ENCODE results near the gene USB1. TPM values are rescaled to one million over a fixed set of nuclear protein-coding genes. Genes with fewer than 3 reads are reported as not detected.

The USB1 gene
- total RNA-seq, 3 donors from 2014 or later: 14.5 to 37.0 (median 26.4) TPM

DNA sequence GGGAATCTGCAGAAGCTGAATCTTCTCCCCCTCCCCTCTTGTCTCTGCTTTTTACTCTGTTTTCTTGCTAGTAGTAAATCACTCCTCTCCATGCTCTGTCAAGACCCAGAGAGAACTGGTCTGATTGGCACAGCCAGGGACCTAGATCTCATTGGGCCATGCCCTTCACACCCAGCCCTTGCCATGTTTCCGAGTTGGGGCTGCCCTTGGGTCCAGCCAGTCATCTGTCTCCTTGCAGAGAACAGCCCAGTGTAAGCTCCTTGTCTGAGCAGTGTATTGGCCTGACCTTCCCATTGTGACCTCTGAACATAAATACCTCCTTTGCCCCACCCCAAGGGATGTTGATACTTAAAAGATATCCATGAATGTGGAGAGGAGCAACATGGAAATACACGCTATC lies 28.2 kb downstream of the USB1 start:
- Histone ChIP-seq H3K36me3 (no peaks in the 10 kb centered on the region), H3K4me1 (peaks cover 8% of the 10 kb centered on the region in 2 donors), H3K27ac (no peak overlapping the region), H3K27me3 (no peaks in the 10 kb centered on the region), H3K4me3 (no peak overlapping the region), H3K9me3 (no peaks in the 10 kb centered on the region)
- DNase-seq (ENCODE audit: low spot score in 2 of 2): no peak
- intact Hi-C loops (cut with DNase I; ENCODE audit: low total_unique reads): loop anchor here (5.0 kb wide), 1 partner anchor 98 kb away; the partner anchor contains the start of gene CFAP20
- TF ChIP-seq POLR2A (IDR thresholded peaks at IDR 0.05) (no peak), POLR2AphosphoS5 (IDR thresholded peaks at IDR 0.05) (no peak)
- TF ChIP-seq, protein P1, sequence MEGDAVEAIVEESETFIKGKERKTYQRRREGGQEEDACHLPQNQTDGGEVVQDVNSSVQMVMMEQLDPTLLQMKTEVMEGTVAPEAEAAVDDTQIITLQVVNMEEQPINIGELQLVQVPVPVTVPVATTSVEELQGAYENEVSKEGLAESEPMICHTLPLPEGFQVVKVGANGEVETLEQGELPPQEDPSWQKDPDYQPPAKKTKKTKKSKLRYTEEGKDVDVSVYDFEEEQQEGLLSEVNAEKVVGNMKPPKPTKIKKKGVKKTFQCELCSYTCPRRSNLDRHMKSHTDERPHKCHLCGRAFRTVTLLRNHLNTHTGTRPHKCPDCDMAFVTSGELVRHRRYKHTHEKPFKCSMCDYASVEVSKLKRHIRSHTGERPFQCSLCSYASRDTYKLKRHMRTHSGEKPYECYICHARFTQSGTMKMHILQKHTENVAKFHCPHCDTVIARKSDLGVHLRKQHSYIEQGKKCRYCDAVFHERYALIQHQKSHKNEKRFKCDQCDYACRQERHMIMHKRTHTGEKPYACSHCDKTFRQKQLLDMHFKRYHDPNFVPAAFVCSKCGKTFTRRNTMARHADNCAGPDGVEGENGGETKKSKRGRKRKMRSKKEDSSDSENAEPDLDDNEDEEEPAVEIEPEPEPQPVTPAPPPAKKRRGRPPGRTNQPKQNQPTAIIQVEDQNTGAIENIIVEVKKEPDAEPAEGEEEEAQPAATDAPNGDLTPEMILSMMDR (IDR thresholded peaks at IDR 0.05): no peak

DNA sequence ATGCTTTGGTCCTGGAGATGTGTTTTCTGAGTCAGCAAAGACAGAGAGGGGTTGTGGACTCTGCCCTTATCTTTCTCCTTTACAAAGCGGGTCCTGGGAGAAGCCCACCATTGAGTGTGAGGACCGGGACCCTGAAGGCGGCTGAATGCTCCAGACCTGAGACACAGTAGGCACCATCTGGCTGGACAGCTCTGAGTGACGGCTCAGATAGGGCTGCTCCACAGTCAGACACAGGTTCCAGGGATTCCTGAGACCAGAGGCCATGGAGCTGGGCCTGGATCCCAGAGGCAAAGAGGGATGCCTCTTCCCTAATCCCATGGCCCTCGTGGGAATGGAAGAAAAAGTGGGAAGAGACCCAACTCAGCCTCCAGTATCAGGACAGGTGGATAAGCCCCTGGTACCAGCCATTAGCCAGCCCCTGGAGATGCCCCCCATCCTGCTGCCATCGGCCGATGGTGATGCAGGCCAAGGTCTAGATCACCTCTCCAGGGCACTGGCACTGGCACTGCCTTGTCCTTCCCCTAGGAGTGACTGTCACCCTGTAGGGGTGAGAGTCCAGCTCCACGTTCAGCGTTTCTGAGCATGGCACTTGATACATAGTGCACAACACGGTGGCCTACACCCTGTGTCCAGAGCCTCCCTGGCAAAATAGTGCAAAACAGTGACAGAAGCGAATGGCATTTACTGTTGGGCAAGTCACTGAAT lies 29.1 kb downstream of the USB1 start:
- H3K36me3 ChIP-seq: no peaks in the 10 kb centered on the region
- no peak overlapping the region for H3K4me3 ChIP-seq
- intact Hi-C loops (cut with DNase I; ENCODE audit: low total_unique reads): no loop called here
- H3K27me3 ChIP-seq: no peaks in the 10 kb centered on the region
- no peak overlapping the region for H3K27ac ChIP-seq
- DNase-seq (ENCODE audit: low spot score in 2 of 2): no peak
- TF ChIP-seq, protein P1 (IDR thresholded peaks at IDR 0.05): no peak
- no peak for TF ChIP-seq POLR2A (IDR thresholded peaks at IDR 0.05)
- TF ChIP-seq POLR2AphosphoS5 (IDR thresholded peaks at IDR 0.05): no peak
- no peaks in the 10 kb centered on the region for H3K9me3 ChIP-seq
- peaks cover 6 to 8% of the 10 kb centered on the region in 2 donors for H3K4me1 ChIP-seq

DNA sequence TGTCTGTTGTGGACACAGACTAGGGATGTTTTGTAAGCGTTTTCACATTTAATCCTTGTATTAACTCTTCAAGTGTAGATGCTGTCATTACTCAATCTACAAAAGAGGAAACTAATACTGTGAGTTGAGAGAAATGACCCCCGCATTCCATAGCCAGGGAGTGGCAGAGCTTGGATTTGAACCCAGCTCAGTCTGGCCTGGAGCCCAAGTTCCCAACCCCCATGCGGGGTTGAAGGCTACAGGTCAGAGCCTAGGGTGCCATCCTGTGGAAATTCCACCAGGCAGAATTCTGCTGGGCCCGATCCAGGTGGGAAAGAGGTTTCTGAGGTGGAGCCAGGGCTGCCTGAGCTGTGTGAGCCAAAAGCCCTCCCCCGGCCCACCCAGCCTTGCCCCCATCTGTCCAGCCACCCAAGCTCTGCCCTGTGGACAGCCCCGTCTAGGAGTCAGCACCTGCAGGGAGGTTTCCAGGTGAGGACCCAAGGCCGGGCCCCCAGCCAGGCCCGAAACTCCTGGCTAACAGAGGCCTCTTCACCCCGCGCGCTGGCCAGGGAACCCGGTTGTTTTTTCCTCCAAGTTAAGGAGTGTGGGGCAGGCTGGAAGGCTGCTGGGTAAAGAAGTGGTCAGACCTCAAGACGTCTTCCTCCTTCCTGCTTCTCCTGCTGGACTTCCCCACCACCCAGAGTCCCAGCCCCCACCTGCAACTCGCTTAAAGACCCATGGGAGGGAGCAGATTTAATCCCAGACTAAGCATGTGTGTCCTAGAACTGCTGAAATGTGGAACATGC lies 30.0 kb downstream of the USB1 start:
- Histone ChIP-seq H3K4me1 (peaks cover 6 to 8% of the 10 kb centered on the region in 2 donors), H3K9me3 (no peaks in the 10 kb centered on the region), H3K4me3 (no peak overlapping the region), H3K36me3 (no peaks in the 10 kb centered on the region), H3K27ac (peak overlapping the region; percentile 52 to 57), H3K27me3 (no peaks in the 10 kb centered on the region)
- no peak for DNase-seq (ENCODE audit: low spot score in 2 of 2)
- intact Hi-C loops (cut with DNase I; ENCODE audit: low total_unique reads): no loop called here
- TF ChIP-seq, protein P1 (IDR thresholded peaks at IDR 0.05): no peak
- TF ChIP-seq POLR2AphosphoS5 (IDR thresholded peaks at IDR 0.05): no peak
- TF ChIP-seq POLR2A (IDR thresholded peaks at IDR 0.05): no peak

DNA sequence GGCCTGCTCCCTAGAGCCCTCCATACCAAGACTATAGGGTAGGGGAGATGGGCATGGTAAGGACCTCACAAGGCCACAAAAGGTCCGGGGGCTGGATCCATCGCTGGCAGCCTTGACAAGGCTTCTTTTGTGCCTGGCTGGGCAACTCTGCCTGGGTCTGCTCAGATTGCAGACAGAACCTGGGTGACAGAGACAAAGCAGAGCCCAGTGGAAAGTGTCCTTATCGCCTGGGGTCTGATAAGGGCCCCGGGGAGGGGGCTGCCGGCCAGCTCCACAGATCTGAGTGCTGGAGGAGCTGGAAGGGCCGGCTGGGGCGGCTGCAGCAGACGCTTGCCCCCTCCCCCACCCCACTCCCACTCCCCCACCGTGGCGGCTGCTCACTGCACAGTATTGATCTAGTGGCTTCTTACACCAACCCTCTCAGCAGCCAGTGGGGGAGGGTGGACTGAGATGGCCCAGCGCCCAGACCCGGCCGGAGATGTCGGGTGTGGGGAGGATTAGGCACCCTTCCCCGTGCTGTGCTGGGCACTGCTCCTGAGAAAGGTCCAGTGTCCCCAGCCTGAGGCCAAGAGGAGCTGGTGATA lies 31.6 kb downstream of the USB1 start:
- H3K27ac ChIP-seq: peak overlapping the region in 1 of 2 donors; percentile 48

More for the DNA sequence above, 31.6 kb downstream of the USB1 start:
- H3K4me3 ChIP-seq: no peak overlapping the region
- H3K4me1 ChIP-seq: peaks cover 0 to 8% of the 10 kb centered on the region in 2 donors
- H3K27me3 ChIP-seq: no peaks in the 10 kb centered on the region
- no peaks in the 10 kb centered on the region for H3K36me3 ChIP-seq
- no peaks in the 10 kb centered on the region for H3K9me3 ChIP-seq
- TF ChIP-seq POLR2AphosphoS5 (IDR thresholded peaks at IDR 0.05) (no peak), POLR2A (IDR thresholded peaks at IDR 0.05) (no peak)
- TF ChIP-seq, protein P1 (IDR thresholded peaks at IDR 0.05): no peak
- no peak for DNase-seq (ENCODE audit: low spot score in 2 of 2)
- intact Hi-C loops (cut with DNase I; ENCODE audit: low total_unique reads): no loop called here

Data from breast epithelium (tissue), 4 donors.